ENCODE data around the gene AKR1C1.

- no peak for TF ChIP-seq CTCF (IDR thresholded peaks at IDR 0.05)
- TF ChIP-seq EP300 (IDR thresholded peaks at IDR 0.05): no peak
- TF ChIP-seq POLR2AphosphoS5 (IDR thresholded peaks at IDR 0.05): no peak
Measured at GRCh38 chr10:4944841-4945240, 18.4 kb upstream of the AKR1C1 start.
